ENCODE measurements around the gene BICRA.
"Not testable (repeated sequence)": the region's sequence is repeated elsewhere in the genome, so short reads cannot be mapped to it uniquely, and the experiment has no call there.

The BICRA gene

DNA sequence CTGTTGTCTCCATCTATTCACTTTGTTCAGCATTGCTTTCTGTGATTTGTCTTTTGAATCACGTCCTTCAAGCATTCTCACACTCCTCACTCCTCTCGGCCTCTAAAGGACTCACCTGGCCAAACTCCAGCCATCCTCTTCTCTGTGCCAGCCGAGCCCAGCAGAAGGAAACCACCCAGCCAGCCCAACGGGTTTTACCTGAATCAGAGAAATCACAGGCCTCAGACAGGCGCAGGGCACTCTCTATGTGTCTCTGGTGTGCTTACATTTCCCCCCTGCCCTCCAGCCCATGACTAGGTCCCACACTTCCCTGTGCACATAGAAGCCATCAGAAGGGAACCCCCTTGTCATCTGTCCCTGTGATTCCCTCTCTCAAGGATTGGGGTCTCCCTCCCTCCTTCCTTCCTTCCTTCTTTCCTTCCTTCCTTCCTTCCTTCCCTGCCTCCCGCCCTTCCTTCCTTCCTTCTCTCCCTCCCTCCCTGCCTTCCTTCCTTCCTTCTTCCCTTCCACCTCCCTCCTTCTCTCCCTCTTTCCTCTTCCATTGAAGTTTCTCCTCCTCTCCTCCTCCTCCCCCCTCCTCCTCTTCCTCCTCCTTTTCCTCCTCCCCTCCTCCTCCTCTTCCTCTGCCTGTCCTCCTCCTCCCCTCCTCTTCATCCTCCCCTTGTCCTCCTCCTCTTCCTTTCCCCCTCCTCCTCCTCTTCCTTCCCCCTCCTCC lies 27.2 kb upstream of the BICRA start:
- Histone ChIP-seq H3K4me3 (ENCODE audit: low read depth, low read length) (no peak overlapping the region), H2AFZ (peak overlapping the region; percentile 54), H3K9ac (no peak overlapping the region)

DNA sequence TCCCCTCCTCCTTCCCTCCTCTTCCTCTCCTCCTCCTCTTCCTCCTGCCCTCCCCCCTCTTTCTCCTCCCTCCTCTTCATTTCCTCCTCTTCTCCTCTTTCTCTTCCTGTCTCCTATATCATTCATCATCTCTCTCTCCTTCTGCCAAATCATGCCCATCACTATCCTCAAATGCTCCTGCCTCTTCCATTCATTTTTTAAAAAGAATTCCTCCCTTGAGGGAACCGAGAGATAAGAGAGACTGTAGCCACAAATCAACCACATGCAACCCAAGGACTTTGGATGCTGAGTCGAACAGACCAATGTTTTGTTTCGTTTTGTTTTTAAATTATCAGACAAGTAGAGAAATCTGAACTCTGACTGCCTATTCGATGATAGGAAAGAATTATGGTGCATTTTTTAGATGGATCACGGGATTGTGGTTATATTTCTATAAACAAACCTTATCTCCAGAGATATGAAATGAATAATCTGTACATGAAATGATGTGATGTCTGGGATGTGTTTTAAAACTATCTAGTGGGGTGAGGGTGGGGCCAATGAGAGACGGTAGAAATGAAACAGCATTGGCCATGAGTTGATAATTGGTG lies 26.5 kb upstream of the BICRA start:
- TF ChIP-seq, protein P1, sequence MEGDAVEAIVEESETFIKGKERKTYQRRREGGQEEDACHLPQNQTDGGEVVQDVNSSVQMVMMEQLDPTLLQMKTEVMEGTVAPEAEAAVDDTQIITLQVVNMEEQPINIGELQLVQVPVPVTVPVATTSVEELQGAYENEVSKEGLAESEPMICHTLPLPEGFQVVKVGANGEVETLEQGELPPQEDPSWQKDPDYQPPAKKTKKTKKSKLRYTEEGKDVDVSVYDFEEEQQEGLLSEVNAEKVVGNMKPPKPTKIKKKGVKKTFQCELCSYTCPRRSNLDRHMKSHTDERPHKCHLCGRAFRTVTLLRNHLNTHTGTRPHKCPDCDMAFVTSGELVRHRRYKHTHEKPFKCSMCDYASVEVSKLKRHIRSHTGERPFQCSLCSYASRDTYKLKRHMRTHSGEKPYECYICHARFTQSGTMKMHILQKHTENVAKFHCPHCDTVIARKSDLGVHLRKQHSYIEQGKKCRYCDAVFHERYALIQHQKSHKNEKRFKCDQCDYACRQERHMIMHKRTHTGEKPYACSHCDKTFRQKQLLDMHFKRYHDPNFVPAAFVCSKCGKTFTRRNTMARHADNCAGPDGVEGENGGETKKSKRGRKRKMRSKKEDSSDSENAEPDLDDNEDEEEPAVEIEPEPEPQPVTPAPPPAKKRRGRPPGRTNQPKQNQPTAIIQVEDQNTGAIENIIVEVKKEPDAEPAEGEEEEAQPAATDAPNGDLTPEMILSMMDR (IDR thresholded peaks at IDR 0.05) = no peak
- no peak overlapping the region for H3K9ac ChIP-seq
- H3K4me3 ChIP-seq (ENCODE audit: low read depth, low read length) = no peak overlapping the region
- peaks cover 9% of the 10 kb centered on the region for H3K4me1 ChIP-seq
- peak overlapping the region; percentile 70 for H2AFZ ChIP-seq
- H3K27ac ChIP-seq = no peak overlapping the region
- no peak overlapping the region for H3K4me2 ChIP-seq (ENCODE audit: low read length)
- no peaks in the 10 kb centered on the region for H3K9me3 ChIP-seq (ENCODE audit: control insufficient read depth, low read length)
- H3K79me2 ChIP-seq = no peaks in the 10 kb centered on the region
- no peaks in the 10 kb centered on the region for H3K36me3 ChIP-seq (ENCODE audit: control insufficient read depth, insufficient read depth, low read length)
- H3K27me3 ChIP-seq (ENCODE audit: control insufficient read depth, insufficient read depth, low read length) = no peaks in the 10 kb centered on the region

More for the DNA sequence above, 27.2 kb upstream of the BICRA start:
- H3K4me1 ChIP-seq = peaks cover 9% of the 10 kb centered on the region
- H3K27me3 ChIP-seq (ENCODE audit: control insufficient read depth, insufficient read depth, low read length) = no peaks in the 10 kb centered on the region
- TF ChIP-seq, protein P1 (IDR thresholded peaks at IDR 0.05) = no peak
- no peaks in the 10 kb centered on the region for H3K9me3 ChIP-seq (ENCODE audit: control insufficient read depth, low read length)
- no peak overlapping the region for H3K27ac ChIP-seq
- H3K79me2 ChIP-seq = no peaks in the 10 kb centered on the region
- H3K4me2 ChIP-seq (ENCODE audit: low read length) = no peak overlapping the region
- no peaks in the 10 kb centered on the region for H3K36me3 ChIP-seq (ENCODE audit: control insufficient read depth, insufficient read depth, low read length)

DNA sequence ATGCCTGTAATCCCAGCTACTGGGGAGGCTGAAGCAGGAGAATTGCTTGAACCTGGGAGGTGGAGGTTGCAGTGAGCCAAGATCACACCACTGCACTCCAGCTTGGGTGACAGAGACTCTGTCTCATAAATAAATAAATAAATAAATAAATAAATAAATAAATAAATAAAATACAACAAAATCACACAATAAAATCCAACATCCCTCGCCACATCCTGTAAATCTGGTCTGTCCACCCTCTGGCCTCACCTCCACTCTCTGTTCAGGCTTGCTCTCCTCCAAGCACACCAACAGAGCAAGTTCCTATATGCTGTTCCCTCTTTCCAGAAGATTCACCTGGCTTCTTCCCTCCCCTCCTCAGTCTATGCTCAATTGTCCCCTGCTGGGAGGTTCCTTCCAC lies 25.8 kb upstream of the BICRA start:
- not testable (repeated sequence) for H2AFZ ChIP-seq; H3K27me3 ChIP-seq (ENCODE audit: control insufficient read depth, insufficient read depth, low read length); H3K9me3 ChIP-seq (ENCODE audit: control insufficient read depth, low read length); H3K27ac ChIP-seq; H3K4me1 ChIP-seq; H3K79me2 ChIP-seq; H3K4me2 ChIP-seq (ENCODE audit: low read length); H3K9ac ChIP-seq; H3K36me3 ChIP-seq (ENCODE audit: control insufficient read depth, insufficient read depth, low read length); H3K4me3 ChIP-seq (ENCODE audit: low read depth, low read length)

DNA sequence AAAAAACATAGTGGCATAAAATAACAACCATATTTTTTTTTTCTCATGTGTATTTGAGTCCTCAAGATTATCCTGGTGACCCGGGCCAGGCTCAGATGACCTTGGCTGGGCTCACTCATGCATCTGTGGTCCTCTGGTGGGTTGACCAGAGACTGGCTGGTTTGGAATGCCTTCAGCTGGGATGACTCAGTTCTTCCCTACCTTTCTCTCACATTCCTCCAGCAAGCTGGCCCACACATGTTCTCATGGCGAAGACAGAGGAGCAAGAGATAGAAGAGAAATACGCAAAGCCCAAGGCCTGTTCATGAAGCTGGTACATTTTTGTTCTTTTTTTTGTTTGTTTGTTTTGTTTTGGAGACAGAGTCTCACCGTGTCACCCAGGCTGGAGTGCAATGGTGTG lies 21.6 kb upstream of the BICRA start:
- no peak overlapping the region for H3K27ac ChIP-seq

DNA sequence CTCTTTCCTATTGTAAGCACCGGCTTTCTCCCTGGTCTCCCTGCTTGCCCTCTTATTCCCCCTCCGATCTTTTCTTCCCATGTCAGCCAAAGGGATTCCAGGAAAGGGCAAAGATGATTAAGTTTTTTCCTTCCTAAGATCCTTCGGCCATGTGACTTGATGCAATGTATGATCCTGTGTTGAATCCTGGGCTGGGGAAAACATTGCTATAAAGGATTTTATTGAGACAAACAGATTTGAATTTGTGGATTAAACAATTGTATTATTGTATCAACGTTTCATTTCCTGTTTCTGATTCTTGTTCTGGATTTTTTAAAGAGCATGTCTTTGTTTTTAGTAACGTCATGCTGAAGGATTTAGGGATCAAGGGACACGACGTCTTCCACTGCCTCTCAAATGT lies 19.1 kb upstream of the BICRA start:
- H3K9ac ChIP-seq = no peak overlapping the region
- no peak overlapping the region for H3K27ac ChIP-seq
- H3K4me1 ChIP-seq = no peaks in the 10 kb centered on the region
- H3K27me3 ChIP-seq (ENCODE audit: control insufficient read depth, insufficient read depth, low read length) = no peaks in the 10 kb centered on the region
- TF ChIP-seq, protein P1 (IDR thresholded peaks at IDR 0.05) = no peak
- H2AFZ ChIP-seq = no peak overlapping the region
- H3K9me3 ChIP-seq (ENCODE audit: control insufficient read depth, low read length) = no peaks in the 10 kb centered on the region
- no peaks in the 10 kb centered on the region for H3K79me2 ChIP-seq
- no peak overlapping the region for H3K4me3 ChIP-seq (ENCODE audit: low read depth, low read length)
- no peak overlapping the region for H3K4me2 ChIP-seq (ENCODE audit: low read length)
- H3K36me3 ChIP-seq (ENCODE audit: control insufficient read depth, insufficient read depth, low read length) = no peaks in the 10 kb centered on the region

More for the DNA sequence above, 21.6 kb upstream of the BICRA start:
- Histone ChIP-seq H3K79me2 (no peaks in the 10 kb centered on the region), H3K4me3 (ENCODE audit: low read depth, low read length) (no peak overlapping the region), H3K4me2 (ENCODE audit: low read length) (no peak overlapping the region), H3K9me3 (ENCODE audit: control insufficient read depth, low read length) (no peaks in the 10 kb centered on the region), H2AFZ (no peak overlapping the region), H3K36me3 (ENCODE audit: control insufficient read depth, insufficient read depth, low read length) (no peaks in the 10 kb centered on the region), H3K4me1 (peaks cover 4% of the 10 kb centered on the region), H3K9ac (no peak overlapping the region), H3K27me3 (ENCODE audit: control insufficient read depth, insufficient read depth, low read length) (no peaks in the 10 kb centered on the region)
- TF ChIP-seq, protein P1 (IDR thresholded peaks at IDR 0.05) = no peak
